MCF 10A (cell line): ENCODE data around the gene SMPDL3B. TPM values are rescaled to one million over a fixed set of nuclear protein-coding genes. Genes with fewer than 3 reads are reported as not detected.

Experiments used
- BruUV-seq: library from RNA; stranded (reverse); fragments of 400-500 nt; replicated peaks from 2 replicates; lab custom pipeline; 2021; lab: Mats Ljungman, UMichigan
- CTCF ChIA-PET: fragments of 300-600 bp; sonication (Branson Sonifier 250); formaldehyde crosslinking; extraction: SDS; loops from one replicate; lab custom pipeline; 2021; ENCODE audit warnings: antibody characterized with exemption, inconsistent platforms; lab: Yijun Ruan, JAX
- POLR2A ChIA-PET: fragments of 300-600, 350-650 bp; sonication (Branson Sonifier 250); formaldehyde crosslinking; extraction: SDS; loops from one replicate; lab custom pipeline; 2020; ENCODE audit warnings: antibody characterized with exemption, inconsistent platforms; lab: Yijun Ruan, JAX
- DNase-seq: peaks from one replicate; pipeline ENCODE4 v3.0.0-alpha.2; 2018; ENCODE audit not compliant: unreplicated experiment
- H3K27ac Mint-ChIP-seq: one replicate; pipeline ENCODE4 v1.8.0; 2022; ENCODE audit warnings: mild to moderate bottlenecking, low read depth, mixed read lengths; ENCODE audit not compliant: unreplicated experiment
- H3K27me3 Mint-ChIP-seq: one replicate; pipeline ENCODE4 v1.8.0; 2022; ENCODE audit warnings: mixed read lengths; ENCODE audit not compliant: insufficient read depth, unreplicated experiment
- H3K36me3 Mint-ChIP-seq: one replicate; pipeline ENCODE4 v1.8.0; 2022; ENCODE audit warnings: mild to moderate bottlenecking, moderate library complexity, mixed read lengths; ENCODE audit not compliant: insufficient read depth, unreplicated experiment
- H3K4me1 Mint-ChIP-seq: one replicate; pipeline ENCODE4 v1.8.0; 2022; ENCODE audit warnings: mixed read lengths; ENCODE audit not compliant: insufficient read depth, unreplicated experiment
- H3K4me3 Mint-ChIP-seq: one replicate; pipeline ENCODE4 v1.8.0; 2022; ENCODE audit warnings: mild to moderate bottlenecking, moderate library complexity, mixed read lengths; ENCODE audit not compliant: unreplicated experiment
- H3K9me3 Mint-ChIP-seq: one replicate; pipeline ENCODE4 v1.8.0; 2022; ENCODE audit warnings: mixed read lengths; ENCODE audit not compliant: unreplicated experiment
- CTCF ChIP-seq: fragments of 200-600 bp; IDR thresholded peaks from one replicate; pipeline ENCODE4 v1.8.0; 2022; ENCODE audit warnings: antibody characterized with exemption, mild to moderate bottlenecking; ENCODE audit not compliant: unreplicated experiment
- intact Hi-C: fragments of 100-400 bp; cut with micrococcal nuclease; formaldehyde crosslinking; loops from 2 replicates; pipeline ENCODE4 v1.14.1; 2022
- total RNA-seq: library from RNA; stranded (reverse); gene quantifications from 2 replicates; pipeline ENCODE4 v1.2.3, GENCODE V29; 2022

The SMPDL3B gene
- total RNA-seq, 1 experiment from 2014 or later, result 4.0 TPM

DNA sequence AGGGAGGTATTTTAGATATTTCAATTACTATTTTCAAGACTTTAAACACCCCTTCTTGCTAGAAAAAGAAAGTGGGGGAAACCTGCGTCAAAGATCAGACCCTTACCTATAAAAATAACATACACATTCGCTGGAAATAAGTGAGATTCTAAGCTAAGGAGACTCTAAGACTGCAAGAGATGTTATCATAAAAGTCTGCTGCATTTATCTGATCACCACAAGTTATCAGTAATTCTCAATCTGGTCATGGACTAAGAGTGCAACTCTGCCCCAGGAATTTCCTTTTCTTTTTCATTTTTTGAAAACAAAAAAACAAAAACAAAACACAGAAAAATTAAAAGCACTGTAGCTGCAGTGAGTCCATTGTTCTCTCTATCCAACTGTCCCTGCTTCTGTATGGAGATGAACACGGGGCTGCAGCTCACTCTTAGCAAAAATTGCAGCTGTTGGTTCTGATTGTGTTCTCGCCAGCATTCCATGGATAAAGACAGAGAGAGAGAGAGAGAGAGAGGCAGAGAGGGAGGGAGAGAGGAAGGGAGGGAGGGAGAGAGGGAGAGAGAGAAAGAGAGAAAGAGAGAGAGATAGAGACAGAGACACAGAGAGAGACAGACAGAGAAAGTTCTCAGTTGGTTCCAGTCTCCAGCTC lies 39.1 kb downstream of the SMPDL3B start:
- intact Hi-C loops, result no loop called here
- CTCF ChIA-PET, result interaction anchor here (0.6 to 1.7 kb wide), 6 partner anchors 14 to 514 kb away, joined by 3 to 11 read pairs (median 4); no protein-coding TSS in a partner anchor

GRCh38 chr1:27974417-27974781 lies 39.6 kb downstream of the SMPDL3B start:
- Mint-ChIP-seq H3K9me3 (no peaks in the 10 kb centered on the region), H3K4me3 (no peak overlapping the region), H3K27me3 (no peaks in the 10 kb centered on the region), H3K36me3 (peaks cover 40% of the 10 kb centered on the region), H3K4me1 (peaks cover 11% of the 10 kb centered on the region), H3K27ac (peak overlapping the region; percentile 27)
- CTCF ChIA-PET, result interaction anchor here (0.6 to 1.7 kb wide), 6 partner anchors 14 to 370 kb away, joined by 3 to 11 read pairs (median 3); no protein-coding TSS in a partner anchor
- no peak for DNase-seq
- no peak for TF ChIP-seq CTCF
- POLR2A ChIA-PET, result interaction anchor here (0.5 to 1.3 kb wide), 4 partner anchors 13 to 117 kb away, joined by 3 to 4 read pairs (median 3); no protein-coding TSS in a partner anchor
- BruUV-seq, result no TSS peak
- intact Hi-C loops, result no loop called here

More for the DNA sequence above, 39.1 kb downstream of the SMPDL3B start:
- DNase-seq, result no peak
- TF ChIP-seq CTCF, result no peak
- Mint-ChIP-seq H3K27ac (peak overlapping the region; percentile 27), H3K9me3 (no peaks in the 10 kb centered on the region), H3K27me3 (no peaks in the 10 kb centered on the region), H3K4me3 (no peak overlapping the region), H3K4me1 (peaks cover 11% of the 10 kb centered on the region), H3K36me3 (peaks cover 45% of the 10 kb centered on the region)
- no TSS peak for BruUV-seq
- POLR2A ChIA-PET, result interaction anchor here (0.5 to 1.3 kb wide), 4 partner anchors 12 to 116 kb away, joined by 3 to 4 read pairs (median 3); no protein-coding TSS in a partner anchor

GRCh38 chr1:27979151-27979858 lies 44.5 kb downstream of the SMPDL3B start:
- POLR2A ChIA-PET, result interaction anchor here (1.3 to 2.5 kb wide), 5 partner anchors 8 to 206 kb away, joined by 3 to 10 read pairs (median 6); partner anchors contain the start of genes STX12 and XKR8
- CTCF ChIA-PET, result interaction anchor here (0.7 to 7.4 kb wide), 11 partner anchors 9 to 220 kb away, joined by 3 to 74 read pairs (median 4); no protein-coding TSS in a partner anchor
- no TSS peak for BruUV-seq
- Mint-ChIP-seq H3K4me3 (no peak overlapping the region), H3K9me3 (no peaks in the 10 kb centered on the region), H3K36me3 (peaks cover 30% of the 10 kb centered on the region), H3K4me1 (no peaks in the 10 kb centered on the region), H3K27me3 (no peaks in the 10 kb centered on the region), H3K27ac (no peak overlapping the region)
- peak; percentile 39 for TF ChIP-seq CTCF
- DNase-seq, result peak; percentile 66
- intact Hi-C loops, result loop anchor here (1.0 to 2.0 kb wide), 4 partner anchors 19 to 121 kb away; no protein-coding TSS in a partner anchor

GRCh38 chr1:27979859-27980201 lies 45.0 kb downstream of the SMPDL3B start:
- no peaks in the 10 kb centered on the region for H3K27me3 Mint-ChIP-seq
- POLR2A ChIA-PET, result interaction anchor here (1.3 to 2.5 kb wide), 5 partner anchors 9 to 207 kb away, joined by 3 to 10 read pairs (median 6); partner anchors contain the start of genes STX12 and XKR8

More at GRCh38 chr1:27979859-27980201, 45.0 kb downstream of the SMPDL3B start:
- Mint-ChIP-seq H3K9me3 (no peaks in the 10 kb centered on the region), H3K4me3 (no peak overlapping the region), H3K36me3 (peaks cover 33% of the 10 kb centered on the region), H3K27ac (no peak overlapping the region), H3K4me1 (no peaks in the 10 kb centered on the region)
- CTCF ChIA-PET, result interaction anchor here (1.0 to 7.4 kb wide), 12 partner anchors 9 to 310 kb away, joined by 3 to 74 read pairs (median 4); no protein-coding TSS in a partner anchor
- no TSS peak for BruUV-seq
- no peak for TF ChIP-seq CTCF
- DNase-seq, result no peak
- intact Hi-C loops, result loop anchor here (1.0 to 2.0 kb wide), 4 partner anchors 20 to 121 kb away; no protein-coding TSS in a partner anchor
